HS-27A (cell line): Measurements from ENCODE around the gene CPEB3.
"Not testable (repeated sequence)": the region's sequence is repeated elsewhere in the genome, so short reads cannot be mapped to it uniquely, and the experiment has no call there.

ENCODE experiments used
- DNase-seq: peaks from one replicate; pipeline ENCODE4 v3.0.0-alpha.2; 2012; ENCODE audit warnings: low read depth, missing footprints

The CPEB3 gene

DNA sequence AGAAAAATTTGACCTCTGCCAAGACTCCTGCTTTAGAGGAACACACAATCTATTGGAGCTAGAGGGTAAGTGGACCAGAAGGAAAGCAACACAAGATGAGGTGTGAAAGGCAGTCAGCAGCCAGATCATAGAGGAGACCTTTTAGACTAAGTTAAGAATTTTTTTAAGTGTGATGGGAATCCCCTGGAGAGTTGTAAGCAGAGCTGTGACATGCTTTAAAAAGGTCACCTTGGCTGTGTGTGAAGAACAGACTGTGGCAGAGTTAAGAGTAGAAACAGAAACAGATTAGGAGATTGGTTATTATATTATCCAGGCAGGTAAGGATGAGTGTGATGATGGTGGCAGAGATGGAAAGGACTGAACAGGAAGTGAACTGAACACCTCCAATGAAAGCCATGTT is 23.5 kb downstream of the CPEB3 start:
- DNase-seq: no peak

DNA sequence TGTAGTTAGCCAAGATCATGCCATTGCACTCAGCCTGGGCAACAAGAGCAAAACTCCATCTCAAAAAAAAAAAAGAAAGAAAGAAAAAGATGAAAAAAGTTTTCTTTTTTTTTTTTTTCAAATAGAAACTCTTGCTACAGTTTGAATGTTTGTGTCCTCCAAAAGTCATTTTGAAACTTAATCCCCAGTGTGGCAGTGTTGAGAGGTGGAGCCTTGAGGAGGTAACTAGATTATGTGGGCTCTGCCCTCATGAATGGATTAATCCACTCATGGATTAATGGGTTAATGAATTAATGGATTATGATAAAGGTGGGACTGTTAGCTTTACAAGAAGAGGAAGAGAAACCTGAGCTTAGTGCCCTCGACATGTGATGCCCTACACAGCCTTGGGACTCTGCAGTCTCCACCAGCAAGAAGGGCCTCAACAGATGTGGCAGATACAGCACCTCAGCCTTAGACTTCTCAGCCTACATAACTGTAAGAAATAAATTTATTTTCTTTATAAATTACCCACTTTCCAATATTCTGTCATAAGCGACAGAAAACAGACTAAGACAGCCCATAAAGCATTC is 25.1 kb downstream of the CPEB3 start:
- no peak for DNase-seq

DNA sequence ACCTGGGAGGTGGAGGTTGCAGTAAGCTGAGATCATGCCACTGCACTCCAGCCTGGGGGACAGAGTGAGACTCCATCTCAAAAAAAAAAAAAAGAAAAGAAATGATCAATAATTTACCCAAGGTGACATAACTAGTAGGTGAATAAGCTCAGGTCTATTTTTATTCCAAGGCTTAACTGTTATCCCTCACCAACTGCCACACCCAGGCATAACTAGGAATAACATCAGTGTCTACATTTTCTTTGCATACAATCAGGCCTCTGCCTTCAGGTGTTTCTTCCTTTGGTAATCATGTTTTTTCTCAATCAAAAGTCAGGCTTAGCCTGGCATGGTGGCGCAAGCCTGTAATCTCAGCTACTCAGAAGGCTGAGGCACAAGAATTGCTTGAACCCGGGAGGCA is 26.6 kb downstream of the CPEB3 start:
- no peak for DNase-seq

DNA sequence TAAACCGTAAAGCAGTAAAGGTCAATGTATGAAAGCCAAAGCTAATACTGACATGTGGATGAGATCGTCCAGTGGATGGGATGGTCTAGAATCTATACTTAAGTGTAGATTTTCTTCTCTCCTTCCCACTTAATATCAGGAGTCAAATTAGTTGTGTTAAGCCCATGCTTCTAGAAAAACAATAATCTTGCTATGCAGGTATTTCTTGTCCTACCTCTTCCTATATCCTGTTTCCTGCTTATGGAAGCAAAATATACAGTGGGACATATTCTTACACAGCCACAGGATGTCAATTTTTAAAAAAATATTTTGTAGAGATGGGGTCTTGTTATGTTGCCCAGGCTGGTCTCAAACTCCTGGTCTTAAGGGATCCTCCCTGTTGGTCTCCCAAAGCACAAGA is 27.5 kb downstream of the CPEB3 start:
- DNase-seq: no peak

DNA sequence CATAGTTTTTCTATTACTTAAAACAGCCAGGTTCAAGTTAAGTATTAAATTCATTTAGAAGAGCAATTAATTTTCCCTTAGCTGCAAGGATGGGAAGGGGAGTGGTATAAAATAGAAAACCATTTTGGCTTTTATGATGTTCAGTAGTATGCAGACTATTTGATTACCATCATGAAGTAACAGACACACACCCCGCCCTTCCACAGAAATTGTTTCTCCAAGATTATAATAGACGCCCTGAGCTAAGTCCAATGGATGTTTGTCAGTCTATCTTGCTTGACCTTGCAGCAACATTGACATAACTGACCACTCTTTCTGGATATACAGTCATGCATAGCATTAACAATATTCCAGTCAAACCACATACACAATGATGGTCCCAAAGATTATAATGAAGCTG is 42.3 kb downstream of the CPEB3 start:
- no peak for DNase-seq

DNA sequence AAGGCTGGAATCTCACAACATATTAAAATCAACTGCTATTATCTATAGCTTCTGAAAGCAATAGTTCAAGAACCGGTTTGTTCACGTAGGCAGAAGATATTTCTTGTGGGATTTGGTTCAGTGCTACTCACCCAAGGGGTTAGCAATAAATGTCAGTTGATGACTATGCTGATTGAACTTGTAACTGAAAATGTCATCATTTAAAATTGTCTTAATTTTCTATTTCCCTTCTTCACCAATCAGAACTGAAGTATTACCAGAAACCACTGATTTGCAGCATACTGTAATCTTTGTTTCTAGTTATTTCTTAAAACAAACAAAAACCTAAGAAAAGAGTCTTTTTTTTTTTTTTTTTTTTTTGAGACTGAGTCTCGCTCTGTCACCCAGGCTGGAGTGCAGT is 46.1 kb downstream of the CPEB3 start:
- no peak for DNase-seq

DNA sequence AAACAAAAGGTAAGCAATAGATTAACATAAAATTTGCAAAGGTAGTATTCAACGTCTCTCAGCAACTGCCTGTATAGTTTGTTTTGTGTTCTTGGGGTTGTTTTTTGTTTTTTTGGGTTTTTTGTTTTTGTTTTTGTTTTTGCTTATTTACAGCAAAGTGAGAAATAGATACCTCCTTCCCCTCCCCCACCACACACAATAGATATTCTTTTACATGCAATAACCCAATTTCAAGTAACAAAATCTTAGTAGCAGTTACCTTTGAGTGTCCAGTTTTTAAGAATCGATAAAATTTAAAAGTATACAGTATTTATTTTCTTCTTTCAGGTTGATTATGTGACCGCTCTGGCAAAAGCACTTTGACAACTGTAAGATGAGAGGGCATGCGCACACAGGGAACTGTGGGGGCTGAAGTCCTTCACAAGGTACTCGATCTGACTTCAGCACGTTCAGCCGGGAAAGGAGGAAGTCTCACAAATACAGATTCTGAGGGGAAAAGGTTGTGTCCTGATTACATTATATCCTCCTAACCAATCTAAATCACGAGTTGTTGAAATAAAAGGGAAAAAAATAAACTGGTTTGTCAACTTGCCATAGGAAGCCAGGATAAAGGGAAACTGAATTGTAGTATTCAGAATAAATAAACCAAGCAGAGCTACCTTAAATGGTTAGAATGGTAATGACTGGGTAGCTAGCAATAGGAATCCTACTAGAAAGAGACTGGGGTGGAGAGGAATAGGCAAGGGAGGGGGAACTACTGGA is 47.8 kb downstream of the CPEB3 start:
- DNase-seq: no peak

DNA sequence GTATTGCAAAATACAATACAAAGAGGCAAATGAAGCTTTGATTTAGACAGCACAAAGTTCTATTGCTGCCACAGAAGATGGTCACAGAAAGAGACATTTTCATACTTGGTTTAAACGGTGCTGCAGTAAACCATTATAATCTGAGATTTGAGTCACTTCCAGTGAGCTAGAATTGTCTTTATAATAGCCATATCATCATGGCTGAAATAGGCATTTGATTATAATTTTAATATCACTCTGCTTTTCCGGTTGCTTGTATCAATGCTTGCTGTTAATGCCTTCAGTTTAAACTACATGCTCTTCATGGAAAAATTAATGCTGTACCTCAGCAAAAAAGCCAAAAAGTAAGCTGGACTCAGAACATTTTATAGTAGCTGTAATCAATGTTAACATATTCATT is 48.5 kb downstream of the CPEB3 start:
- no peak for DNase-seq

DNA sequence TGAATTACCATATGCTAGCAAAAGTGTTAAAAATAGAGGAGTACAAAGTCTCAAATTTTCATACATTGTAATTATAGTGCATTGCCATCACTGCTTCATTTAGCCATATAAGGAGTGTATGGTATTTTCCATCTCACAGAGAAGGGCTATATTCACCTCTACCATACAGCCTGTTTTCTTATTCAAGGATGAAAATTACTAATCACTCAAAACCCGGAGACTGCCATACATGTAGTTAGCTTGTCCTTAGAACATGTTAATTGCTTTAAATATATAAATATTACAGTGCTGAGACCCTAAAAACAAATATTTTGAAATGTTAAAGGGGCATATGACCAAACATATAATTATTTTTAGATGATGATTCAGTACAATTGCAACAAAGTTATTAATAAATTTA is 49.4 kb downstream of the CPEB3 start:
- DNase-seq: no peak

DNA sequence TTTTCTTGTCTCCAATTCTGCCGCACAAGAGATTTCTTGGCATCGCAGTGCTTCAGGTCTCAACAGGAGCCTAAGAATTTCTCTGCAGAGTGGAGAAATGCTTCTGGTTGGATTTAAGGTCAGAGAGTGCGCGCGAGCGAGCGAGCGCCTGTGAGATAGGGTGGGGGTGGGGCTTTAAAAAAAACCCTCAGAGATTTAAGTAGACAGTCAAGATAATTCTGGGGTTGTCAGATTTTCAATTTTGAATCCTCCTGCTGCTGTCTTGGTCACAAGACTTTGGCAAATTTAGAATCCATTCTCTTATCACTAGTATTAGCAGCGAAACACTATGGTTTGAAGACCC is 49.7 kb downstream of the CPEB3 start:
- DNase-seq: no peak

DNA sequence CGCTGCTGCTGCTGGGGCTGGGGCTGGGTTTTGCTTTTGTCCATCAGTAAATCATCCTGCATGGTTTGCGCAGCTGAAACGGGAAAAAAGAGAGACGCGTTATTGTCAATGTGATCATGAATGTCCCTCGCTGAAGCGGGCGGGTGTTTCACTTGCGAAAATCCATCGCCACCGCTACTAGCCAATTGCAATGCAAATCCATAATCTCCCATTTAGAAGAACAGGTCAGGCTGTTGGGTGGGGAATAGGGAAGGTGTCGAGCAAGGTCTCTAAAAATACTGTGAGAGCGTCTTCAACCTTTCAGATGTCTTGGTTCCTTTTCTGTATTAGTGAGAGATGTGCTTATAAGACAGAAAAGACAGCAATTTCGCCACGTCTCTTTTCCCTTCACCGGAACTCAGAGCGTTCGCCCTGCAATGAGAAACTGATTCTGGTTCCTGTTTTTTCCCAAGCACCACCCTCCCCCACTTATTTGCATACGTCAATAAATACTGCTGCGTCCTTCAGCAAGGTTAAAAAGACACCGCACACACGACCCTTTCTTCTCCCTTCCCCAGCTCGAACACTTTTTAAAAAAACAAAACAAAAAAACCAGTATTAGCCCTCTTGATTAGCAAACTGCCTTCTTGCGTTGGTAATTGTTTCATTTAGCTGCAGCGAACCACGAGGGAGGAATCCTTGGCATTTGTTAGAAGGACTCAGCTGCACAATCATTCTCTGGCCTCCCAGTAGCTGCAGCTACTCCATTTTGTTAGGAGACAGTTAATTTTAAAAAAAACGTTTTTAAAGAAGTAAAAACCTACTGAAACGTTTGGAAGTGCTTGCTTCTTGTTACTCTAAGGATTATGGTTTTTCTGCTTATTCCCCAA is 50.4 kb downstream of the CPEB3 start:
- DNase-seq: no peak

DNA sequence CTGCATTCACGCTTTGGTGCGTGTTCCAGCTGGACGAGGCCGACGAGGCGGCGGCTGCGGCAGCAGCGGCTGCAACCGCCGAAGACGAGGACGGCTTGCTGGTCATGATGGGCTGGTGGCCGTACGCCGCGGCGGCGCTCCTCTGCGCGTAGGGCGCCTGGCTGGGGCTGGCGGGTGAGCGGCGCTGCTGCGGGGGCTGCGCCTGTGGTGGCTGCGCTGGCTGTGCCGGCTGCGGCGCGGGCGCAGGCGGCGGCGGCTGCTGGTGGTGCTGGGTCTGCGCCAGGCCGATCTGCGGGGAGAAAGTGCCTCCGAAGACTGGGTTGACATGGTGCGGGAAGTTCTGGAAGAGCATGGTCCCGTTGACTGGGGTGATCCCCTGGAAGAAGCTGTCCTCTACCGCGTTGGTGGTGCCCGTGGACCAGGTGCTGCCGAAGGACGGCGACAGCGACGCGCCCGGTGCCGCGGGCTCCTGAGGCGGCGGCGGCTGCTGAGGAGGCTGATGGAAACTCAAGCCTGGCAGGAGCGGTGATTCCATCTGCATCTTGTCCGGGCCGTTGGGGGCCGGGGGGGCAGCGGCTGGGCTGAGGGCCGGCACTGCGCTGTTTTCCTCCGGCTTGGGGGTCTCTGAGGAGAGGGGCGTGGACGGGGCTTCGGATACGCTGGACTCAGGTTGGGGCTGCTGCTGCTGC is 51.1 kb downstream of the CPEB3 start:
- DNase-seq: no peak

DNA sequence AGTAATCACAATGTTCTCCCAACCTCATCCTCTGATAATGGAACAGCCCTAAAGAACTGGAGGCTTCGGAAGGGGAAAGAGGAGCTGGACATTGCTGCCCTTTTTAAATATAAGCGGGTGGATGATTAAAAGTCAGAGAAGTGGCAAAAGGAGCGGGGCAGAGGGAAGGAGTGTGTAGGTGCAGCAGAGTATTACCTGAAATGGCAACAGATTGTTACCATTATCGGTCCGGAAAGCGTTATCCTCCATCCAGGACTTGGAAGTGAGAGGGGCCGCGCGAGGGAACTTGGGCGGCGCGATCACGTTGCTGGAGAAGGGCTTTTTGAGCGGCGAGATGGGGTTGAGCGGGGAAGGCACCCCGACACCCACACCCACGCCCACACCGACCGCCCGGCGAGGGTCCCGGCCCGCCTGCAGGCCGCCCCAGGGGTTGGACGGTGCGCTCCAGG is 51.7 kb downstream of the CPEB3 start:
- DNase-seq: no peak

DNA sequence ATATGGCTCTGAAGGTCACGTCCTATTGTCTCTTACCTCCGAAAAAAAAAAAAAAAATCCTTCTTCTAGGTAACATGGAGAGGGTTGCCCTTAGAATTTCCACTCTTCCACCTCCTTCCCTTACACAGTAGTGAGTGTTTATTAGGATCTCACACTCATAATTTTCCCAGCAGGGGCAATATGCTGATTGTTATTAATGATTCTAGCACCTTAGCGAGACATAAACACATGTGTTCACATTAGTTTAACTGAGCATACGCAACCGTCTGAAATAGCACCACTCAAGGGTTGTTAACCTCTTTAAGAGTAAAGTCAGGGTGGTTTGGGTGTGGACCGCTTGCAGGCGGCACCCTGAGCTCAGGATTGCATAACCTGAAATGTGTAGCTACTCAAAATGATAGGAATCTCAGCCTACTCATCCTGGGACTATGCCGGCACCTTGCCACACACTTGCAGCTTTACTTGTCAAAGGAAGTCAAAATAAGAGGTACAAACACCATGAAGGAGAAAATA is 52.2 kb downstream of the CPEB3 start:
- DNase-seq: no peak

DNA sequence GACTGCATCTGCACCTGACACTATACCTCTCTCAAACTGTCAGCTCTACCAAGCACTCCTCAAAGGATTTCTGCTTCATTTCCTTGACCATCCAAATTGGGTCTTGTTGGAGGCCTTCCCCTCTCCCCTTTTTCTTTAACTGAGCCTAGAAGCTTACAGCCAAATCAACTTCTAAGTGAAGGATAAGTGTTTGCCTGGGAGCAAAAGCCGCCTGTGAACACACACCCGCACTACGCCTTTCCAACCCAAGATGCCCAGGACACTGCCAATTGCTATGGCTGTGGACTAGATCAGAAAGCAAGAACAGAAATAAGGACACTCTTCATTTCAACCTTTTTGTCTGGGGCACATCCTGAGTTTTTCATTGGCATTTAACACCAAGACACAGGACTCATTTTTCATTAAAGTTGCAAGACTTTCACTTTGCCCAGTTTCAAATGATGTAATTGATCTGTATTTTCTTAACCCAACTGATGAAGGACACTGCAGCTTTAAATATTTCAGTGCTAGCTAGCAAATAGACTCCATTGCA is 52.8 kb downstream of the CPEB3 start:
- no peak for DNase-seq

DNA sequence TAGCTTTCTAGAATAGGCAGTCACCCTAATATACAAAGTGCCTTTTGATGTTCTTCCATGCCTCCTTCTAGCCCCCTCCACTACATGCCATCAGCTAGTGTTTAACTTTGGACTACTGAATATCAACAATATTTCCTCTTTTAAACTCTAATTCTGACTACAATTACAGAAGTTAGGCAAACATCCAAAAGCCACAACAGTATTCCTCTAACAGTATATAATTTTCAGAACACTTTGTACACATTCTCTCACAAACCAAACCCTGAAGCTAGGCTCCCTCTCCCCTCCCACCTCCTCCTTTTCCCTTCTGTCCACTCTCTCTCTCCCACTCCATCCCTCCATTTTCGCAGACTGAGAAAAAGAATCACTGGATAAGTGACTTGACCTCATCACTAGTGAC is 59.7 kb downstream of the CPEB3 start:
- no peak for DNase-seq

DNA sequence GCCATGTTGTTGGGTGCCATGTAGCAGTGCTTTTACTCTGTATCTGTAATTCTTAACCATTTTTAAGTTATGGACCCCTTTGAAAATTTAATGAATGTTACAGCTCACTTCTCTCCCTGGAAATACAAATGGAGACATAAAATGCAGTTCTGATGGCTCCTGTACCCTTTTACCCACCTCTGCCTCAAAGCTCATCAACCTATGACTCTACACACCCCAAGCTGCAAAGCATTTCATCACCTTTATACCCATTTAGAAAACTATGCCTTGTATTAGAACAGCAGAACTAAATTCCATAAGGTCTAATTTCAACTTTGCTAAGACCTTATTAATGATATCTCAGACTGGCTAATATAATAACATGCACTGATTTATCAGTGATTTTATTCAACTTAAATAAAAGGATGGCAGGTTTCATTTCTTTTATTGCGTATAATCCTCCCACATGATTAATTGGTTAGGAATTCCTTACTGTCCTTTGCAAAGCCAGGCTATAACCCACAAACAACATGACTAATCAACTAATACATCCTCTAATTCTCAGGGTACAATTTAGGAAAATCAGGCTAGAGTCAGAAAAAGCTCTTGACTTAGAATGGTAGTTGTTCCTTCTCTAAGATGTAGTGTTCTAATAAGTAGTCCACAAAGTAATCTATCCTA is 68.1 kb downstream of the CPEB3 start:
- DNase-seq: peak; percentile 27

DNA sequence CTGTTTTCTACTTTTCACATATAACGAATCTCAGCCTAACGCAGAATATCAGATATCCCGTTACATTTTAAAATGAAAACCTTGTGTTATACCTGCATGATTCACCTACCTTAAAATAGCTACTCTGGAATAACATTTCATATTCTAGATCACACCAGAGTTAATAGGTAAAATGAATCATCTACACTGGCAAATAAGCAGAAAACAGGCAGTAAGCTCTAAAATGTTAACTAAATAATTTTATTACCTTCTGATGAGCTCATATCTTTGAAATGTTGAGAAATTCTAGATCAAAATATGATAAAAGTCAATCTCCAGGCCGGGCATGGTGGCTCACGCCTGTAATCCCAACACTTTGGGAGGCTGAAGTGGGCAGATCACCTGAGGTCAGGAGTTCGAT is 71.3 kb downstream of the CPEB3 start:
- DNase-seq: no peak

DNA sequence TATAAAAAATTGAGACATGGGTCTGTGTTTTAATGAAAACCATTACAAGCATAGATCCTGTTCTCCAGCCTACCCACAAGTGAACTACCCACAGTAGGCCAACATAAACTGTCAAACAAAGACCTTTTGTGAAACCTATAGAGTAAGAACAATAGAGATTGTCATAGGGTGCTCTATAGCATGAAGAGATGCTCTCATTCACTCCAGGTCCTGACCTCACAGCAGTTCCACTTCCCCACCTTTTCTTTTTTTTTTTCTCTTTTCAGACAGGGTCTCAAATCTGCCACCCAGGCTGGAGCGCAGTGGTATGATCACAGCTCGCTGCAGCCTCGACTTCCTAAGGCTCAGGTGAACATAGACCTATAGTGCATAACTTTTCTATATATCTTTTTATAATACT is 72.3 kb downstream of the CPEB3 start:
- DNase-seq: no peak

DNA sequence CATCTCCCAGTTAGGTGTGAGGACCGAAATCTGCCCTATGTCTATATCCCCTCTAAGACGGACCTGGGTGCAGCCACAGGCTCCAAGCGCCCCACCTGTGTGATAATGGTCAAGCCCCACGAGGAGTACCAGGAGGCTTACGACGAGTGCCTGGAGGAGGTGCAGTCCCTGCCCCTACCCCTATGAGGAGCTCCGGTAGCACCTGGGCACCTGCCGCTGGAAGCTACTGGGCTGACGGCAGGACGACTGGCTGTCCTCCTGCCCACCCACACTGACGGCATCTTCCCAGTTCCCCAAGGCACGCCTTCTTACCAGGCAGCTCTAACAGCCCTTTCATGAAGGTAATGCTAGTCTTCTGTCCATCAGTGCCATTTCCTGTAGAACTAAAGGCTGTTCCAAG is 74.3 kb downstream of the CPEB3 start:
- not testable (repeated sequence) for DNase-seq

DNA sequence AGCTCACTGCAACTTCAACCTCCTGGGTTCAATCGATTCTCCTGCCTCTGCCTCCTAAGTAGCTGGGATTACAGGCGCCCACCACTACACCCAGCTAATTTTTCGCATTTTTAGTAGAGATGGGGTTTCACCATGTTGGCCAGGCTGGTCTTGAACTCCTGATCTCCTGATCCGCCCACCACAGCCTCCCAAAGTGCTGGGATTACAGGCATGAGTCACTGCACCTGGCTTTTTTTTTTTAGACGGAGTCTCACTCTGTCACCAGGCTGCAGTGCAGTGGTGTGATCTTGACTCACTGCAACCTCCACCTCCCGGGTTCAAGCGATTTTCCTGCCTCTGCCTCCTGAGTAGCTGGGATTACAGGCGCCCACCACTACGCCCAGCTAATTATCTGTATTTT is 75.7 kb downstream of the CPEB3 start:
- not testable (repeated sequence) for DNase-seq

DNA sequence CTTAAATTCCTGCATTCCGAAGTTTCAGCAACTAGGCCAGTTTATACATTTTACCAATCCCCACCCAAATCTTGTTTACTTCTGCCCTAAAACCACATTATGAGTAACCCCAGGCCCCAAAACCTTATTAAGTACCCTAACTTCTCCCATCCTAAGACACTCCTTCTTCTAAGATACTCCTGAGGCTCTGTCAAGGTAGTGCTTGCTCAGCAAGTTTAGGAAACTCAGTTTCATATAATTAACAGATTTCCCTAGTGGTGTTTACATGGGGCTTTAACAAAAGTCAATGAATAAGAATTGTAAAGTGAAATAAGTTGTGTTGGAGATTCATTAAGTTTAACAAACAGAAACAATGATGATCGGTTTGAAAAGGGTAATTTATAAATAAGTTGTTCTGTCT is 77.8 kb downstream of the CPEB3 start:
- DNase-seq: no peak
